GM18508 (cell line): Measurements from ENCODE around the gene SMAD4.

Experiments
- ATAC-seq: cut with Tn5 transposase; IDR thresholded peaks from one replicate; pipeline ENCODE4 v1.9.1; 2021; ENCODE audit warnings: moderate number of reproducible peaks; ENCODE audit not compliant: insufficient read depth, unreplicated experiment

SMAD4 gene

DNA sequence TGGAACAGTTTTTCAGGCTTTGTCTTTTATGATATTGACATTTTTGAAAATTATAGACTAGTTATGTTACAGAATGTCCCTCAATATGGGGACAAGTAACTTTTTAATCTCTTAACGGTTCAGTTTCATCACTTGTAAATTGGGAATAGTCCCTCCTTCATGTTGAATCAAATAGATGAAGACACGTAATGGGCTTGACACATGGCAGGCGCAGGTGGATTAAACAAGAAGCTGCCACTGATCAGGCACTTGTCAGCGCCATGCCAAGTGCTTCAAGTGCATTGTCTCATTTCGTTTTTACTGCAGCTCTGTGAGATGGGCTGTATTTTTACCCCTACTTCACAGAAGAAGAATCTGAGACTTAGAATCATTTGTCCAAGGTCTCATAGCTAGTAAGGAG lies 9.5 kb upstream of the SMAD4 start:
- no peak for ATAC-seq

GRCh38 chr18:51021226-51021965 lies 8.6 kb upstream of the SMAD4 start:
- ATAC-seq, result no peak

DNA sequence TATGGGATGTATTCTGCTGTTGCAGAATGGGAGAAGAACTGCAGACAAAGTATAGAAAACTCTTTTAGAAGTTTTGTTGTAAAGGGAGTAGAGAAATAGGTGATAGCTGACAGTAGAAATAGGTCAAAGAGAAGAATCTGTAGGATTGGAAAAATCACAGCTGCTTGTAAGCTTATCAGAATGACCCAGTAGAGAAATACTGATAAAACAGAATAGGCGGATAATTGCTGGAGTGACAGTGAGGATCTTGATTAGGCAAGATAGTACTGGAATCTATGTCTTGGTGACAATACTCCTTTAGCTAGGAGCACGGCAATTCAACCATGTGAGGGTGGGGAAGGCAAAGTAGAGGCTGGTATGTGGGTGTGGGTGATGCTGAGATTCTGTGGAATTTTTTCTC lies 4.5 kb upstream of the SMAD4 start:
- ATAC-seq, result no peak

DNA sequence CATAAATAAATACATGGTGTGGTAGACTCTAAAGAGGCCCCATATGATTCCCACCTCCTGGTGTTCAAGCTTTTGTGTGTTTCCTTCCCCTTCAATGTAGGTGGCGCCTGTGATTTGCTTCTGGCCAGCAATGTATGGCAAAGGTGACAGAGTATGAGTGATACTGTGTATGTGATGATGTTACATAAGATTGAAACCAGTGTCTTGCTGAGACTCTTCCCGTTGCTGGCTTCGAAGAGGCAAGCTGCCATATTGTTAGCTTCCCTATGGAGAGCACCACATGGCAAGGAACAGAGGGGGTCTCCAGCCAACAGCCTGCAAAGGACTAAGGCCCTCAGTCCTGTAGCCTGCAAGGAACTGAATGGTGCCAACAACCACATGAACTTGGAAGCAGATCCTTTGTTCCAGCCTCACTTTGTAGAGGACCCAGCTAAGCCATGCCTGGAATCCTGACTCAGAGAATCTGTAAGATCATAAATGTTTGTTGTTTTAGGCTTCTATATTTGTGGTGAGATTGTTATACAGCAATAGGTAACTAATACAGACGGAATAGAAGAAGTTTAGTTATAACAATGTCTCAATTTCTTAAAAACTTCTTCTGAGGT lies 1.7 kb upstream of the SMAD4 start:
- no peak for ATAC-seq

- no peak for ATAC-seq
Observed at GRCh38 chr18:51029378-51029693, 677 bp upstream of the SMAD4 start.

GRCh38 chr18:51030537-51031258 lies 685 bp downstream of the SMAD4 start:
- peak; percentile 9 for ATAC-seq

DNA sequence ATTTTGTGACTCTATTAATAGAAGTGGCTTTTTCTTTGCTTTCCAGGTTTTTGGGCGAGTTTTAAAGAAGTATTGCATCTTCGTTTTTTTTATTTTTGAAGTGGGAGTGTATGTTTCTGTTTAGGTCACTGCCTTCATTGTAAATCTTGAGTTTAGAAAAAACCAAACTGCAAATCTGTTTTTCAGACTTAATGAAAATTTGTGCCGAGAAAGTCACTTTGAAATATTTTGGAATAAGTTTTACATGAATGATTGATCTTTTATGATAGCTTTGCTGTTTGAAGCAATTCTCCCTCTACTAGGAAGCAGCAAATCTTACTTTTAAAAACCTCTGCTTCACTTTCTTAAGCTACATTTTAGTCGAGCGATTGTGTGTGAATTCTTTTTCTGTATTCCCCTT lies 2.2 kb downstream of the SMAD4 start:
- no peak for ATAC-seq

DNA sequence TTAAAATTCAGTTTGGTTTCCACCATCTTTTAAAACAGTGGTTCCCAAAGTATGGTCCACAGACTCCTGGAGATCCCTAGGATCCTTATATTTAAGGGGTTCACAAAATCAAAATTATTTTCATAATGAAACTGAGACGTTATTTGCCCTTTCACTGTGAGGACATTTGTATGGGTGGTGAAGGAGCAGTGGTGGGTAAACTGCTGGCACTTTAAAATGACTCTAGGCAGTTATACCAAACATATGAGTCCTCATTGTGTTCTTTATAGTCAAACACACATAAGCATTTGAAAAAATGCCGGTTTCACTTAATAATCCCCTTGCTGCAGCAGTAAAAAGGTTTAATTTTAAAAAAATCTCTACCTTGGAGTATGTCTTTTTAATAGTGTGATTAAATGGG lies 7.2 kb downstream of the SMAD4 start:
- no peak for ATAC-seq

GRCh38 chr18:51038110-51038509 lies 8.1 kb downstream of the SMAD4 start:
- no peak for ATAC-seq

DNA sequence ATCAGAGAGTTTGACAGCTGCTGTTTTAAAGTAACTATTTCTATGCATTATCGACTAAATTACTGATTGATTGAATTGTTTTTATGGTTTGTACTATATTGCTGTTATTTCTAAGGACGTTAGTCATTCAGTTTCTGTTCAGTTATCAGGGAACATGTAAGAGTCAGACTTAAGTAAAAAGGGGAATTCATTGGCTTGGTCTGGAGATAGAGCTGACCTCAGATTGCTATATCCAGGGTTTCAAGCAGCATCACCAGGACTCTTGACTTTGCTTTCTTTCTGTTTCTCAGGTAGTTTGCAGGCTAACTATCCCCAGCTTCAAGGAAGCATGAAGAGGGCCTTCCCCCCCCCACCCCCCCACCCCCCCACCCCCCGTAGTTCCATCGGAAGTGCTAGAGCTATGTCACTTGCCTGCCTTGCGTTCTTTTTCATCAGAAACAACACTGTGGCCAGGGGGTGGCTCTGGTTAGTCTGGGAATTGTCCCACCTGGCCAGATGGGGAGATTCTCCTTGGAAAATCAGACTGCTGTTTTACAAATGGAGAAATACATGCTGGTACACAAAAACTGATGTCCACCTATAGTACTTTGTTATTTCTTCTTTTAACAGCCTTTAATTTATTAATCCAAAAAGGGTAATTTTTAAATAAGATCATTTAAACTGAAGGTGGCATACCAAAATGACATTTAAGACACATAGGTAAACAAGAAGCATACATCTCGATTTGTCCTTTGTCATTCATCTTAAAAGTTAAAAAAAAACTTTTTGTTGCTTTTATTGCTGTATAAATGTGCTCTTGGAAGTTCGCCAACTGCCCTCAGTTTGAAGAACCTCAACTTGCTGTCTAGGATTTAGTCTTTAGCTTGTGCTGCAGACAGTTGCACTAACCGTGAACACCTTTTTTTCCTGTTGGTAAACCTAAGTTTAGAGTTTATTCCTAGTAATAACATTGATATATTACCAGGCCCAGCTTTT lies 9.4 kb downstream of the SMAD4 start:
- no peak for ATAC-seq

DNA sequence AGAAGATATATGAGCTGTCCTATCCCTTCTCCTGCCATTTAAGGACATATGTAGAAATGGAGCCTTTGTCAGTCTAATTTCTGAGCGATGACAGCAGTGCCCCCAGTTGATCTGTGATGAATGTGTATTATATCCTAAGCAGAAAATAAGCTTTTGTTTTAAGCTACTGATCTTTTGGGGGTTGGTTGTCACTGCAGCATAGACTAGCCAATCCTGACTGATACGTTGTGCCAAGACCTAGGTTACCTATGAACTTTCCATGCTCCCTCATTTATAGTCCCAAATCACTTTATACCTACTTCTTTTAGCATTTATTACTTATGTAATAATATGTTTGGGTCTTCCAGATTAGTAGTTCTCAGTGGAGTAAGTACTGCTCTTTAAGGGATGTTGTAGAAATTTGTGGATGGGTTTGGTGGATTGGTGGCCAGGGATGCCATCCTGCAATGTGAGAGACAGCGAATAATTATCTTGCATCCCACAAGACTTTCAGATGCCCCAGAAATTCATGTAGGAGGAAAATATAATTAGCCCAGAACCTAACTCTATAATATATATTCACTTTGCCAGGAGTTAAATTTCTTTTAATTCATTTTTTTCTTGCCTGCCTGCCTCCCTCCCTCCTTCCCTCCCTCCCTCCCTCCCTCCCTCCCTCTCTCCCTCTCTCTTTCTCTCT lies 11.8 kb downstream of the SMAD4 start:
- ATAC-seq, result no peak

- no peak for ATAC-seq
Observed at GRCh38 chr18:51044928-51045585, 15.0 kb downstream of the SMAD4 start.

DNA sequence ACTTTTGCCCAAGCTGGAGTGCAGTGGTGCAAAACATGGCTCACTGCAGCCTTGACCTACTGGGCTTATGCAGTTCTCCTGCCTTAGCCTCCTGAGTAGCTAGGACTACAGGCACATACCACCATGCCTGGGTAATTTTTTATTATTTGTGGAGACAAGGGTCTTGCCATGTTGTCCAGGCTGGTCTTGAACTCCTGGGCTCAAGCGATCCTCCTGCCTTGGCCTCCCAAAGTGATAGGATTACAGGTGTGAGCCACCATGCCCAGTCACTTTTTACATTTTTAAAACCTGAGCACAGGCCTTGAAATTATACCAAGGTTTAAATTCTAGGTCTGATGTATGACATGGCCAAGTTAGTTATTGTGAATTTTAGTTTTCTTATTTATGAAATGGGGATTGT lies 18.2 kb downstream of the SMAD4 start:
- ATAC-seq, result no peak

GRCh38 chr18:51049137-51049536 lies 19.1 kb downstream of the SMAD4 start:
- no peak for ATAC-seq

GRCh38 chr18:51051105-51051712 lies 21.2 kb downstream of the SMAD4 start:
- ATAC-seq, result no peak

DNA sequence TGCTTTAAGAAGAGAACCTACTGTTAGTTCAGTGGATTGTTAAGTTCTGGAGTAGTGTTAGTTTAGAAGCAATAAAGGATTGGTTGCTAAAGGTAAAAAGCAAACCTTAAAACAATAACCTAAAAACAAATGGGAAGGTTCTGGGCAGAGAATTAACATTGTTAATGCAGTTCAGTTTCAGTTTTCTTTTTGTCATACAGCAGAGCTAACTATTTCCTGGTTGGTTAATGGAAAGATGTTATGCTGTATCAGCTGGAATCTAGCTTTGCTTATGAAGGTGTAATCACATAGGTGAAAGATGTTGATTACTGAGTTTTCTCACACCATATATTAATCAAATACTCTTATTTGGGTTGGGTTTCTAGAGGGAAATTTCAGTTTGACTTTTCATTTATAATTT lies 23.8 kb downstream of the SMAD4 start:
- no peak for ATAC-seq

DNA sequence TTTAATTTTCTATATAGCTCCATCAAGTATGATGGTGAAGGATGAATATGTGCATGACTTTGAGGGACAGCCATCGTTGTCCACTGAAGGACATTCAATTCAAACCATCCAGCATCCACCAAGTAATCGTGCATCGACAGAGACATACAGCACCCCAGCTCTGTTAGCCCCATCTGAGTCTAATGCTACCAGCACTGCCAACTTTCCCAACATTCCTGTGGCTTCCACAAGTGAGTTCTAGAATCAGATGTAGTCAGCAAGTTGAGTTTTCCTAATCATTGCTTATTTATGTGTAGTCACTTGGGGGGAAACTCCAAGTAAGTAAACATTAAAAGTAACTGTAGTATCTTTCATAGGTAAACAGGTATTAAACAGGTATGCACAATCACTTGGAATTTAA lies 24.8 kb downstream of the SMAD4 start:
- no peak for ATAC-seq

GRCh38 chr18:51059969-51060368 lies 30.0 kb downstream of the SMAD4 start:
- no peak for ATAC-seq

GRCh38 chr18:51064256-51064655 lies 34.2 kb downstream of the SMAD4 start:
- ATAC-seq, result no peak
